Measurements from ENCODE around the gene EPHB6.

Gene EPHB6

DNA sequence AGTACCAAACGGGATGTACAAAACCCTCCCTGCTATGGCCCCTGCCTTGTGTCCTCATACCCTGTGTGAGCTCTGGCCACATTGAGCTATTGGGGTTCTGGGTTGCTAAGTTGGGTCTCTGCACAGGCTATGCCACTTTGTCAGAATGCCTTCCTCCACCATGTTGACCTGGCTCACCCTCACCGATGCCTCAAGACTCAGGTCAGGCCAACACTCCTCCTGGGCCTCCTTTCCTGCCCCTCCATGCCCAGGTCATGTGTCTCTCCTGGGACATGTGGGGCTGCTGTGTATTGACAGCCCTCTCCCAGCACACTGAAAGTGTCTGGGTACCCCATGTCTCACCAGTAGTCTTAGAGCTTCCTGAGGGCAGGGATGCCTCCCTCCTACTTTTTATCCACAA, 64.0 kb downstream of the EPHB6 start:
- no peaks in the 10 kb centered on the region for H3K36me3 ChIP-seq
- no peak overlapping the region for H3K27ac ChIP-seq
- H3K27me3 ChIP-seq (ENCODE audit: insufficient read depth, low read depth, severe bottlenecking): no peaks in the 10 kb centered on the region
- no peak for DNase-seq
- no peaks in the 10 kb centered on the region for H3K9me3 ChIP-seq (ENCODE audit: severe bottlenecking)
- TF ChIP-seq, protein P1, sequence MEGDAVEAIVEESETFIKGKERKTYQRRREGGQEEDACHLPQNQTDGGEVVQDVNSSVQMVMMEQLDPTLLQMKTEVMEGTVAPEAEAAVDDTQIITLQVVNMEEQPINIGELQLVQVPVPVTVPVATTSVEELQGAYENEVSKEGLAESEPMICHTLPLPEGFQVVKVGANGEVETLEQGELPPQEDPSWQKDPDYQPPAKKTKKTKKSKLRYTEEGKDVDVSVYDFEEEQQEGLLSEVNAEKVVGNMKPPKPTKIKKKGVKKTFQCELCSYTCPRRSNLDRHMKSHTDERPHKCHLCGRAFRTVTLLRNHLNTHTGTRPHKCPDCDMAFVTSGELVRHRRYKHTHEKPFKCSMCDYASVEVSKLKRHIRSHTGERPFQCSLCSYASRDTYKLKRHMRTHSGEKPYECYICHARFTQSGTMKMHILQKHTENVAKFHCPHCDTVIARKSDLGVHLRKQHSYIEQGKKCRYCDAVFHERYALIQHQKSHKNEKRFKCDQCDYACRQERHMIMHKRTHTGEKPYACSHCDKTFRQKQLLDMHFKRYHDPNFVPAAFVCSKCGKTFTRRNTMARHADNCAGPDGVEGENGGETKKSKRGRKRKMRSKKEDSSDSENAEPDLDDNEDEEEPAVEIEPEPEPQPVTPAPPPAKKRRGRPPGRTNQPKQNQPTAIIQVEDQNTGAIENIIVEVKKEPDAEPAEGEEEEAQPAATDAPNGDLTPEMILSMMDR (IDR thresholded peaks at IDR 0.05; ENCODE audit: low read depth, low read length): no peak
- H3K4me3 ChIP-seq (ENCODE audit: low read depth, low read length): no peak overlapping the region

GRCh38 chr7:142919656-142920055, 64.8 kb downstream of the EPHB6 start:
- Histone ChIP-seq H3K27ac (no peak overlapping the region), H3K36me3 (no peaks in the 10 kb centered on the region), H3K27me3 (ENCODE audit: insufficient read depth, low read depth, severe bottlenecking) (no peaks in the 10 kb centered on the region), H3K4me3 (ENCODE audit: low read depth, low read length) (no peak overlapping the region), H3K9me3 (ENCODE audit: severe bottlenecking) (no peaks in the 10 kb centered on the region)
- TF ChIP-seq, protein P1 (IDR thresholded peaks at IDR 0.05; ENCODE audit: low read depth, low read length): no peak
- DNase-seq: no peak

All from WERI-Rb-1 (cell line).